K562 (cell line): ENCODE measurements around the gene BFSP1.

Experiments used
- GABPA ChIP-seq: fragments of 200-800 bp; sonication (Bioruptor generic); conservative IDR thresholded peaks from 2 replicates; pipeline ENCODE4 v1.6.1; 2016; ENCODE audit warnings: low read depth, missing genetic modification characterization, missing compliant biosample characterization
- MTA2 ChIP-seq: fragments of 450-650 bp; IDR thresholded peaks from 2 replicates; pipeline ENCODE4 v1.6.1; 2016; ENCODE audit warnings: low read depth
- SP1 ChIP-seq: sonication (generic); formaldehyde crosslinking; IDR thresholded peaks from 2 replicates; pipeline ENCODE4 v1.8.1; 2022; ENCODE audit warnings: mild to moderate bottlenecking, missing genetic modification reagents
- ZNF354B ChIP-seq: fragments of 250-450 bp; sonication (Bioruptor Pico); IDR thresholded peaks from 2 replicates; pipeline ENCODE4 v1.4.0; 2020
- TF ChIP-seq, protein P1 (sequence below): sonication (generic); formaldehyde crosslinking; IDR thresholded peaks from 2 replicates; pipeline ENCODE4 v1.8.0; 2022; ENCODE audit warnings: mild to moderate bottlenecking, low read depth, missing genetic modification reagents
- TF ChIP-seq, protein P2 (sequence below), 3 experiments: IDR thresholded peaks in 2 of 3; conservative IDR thresholded peaks in 1 of 3; 2 replicates each; pipeline ENCODE4 v1.5.1; 2011 to 2012; ENCODE audit warnings: low read length in 3 of 3, mild to moderate bottlenecking in 3 of 3, control low read depth in 2 of 3, improper control_type of control experiment in 1 of 3, inconsistent platforms in 1 of 3, low read depth in 1 of 3, mixed read lengths in 1 of 3, moderate library complexity in 1 of 3; ENCODE audit not compliant: insufficient read depth in 2 of 3

DNA sequence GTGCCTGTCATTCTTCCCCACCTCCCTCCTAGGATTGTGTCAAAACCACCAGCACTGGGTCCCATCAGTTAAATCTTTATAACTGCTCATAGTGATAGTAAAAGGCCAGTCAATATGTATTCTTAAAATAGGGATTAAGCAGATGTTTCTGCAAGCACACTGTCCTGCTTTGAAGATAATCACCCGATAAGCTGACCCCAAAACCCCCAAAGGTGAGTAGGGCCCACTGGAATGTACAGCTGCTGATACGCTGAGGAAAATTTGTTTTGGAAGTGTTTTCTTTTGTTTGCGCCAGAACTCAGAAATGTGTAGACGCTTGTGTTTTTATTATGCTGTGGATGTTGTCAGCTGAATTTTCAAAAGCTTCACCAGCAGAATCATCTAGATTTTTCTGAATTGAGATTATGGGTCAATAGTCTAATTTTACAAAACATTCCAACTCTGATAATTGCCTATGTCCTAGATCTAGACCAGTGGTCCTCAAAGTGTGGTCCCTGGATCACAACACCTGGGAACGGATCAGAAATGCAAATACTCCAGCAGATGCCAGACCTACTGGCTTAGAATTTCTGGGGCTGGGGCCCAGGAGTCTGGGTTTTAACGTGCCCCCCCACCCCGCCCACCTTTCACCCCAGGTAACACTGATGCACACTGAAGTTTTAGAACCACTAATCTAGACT is 11.4 kb downstream of the BFSP1 start:
- TF ChIP-seq GABPA (tag): no peak
- TF ChIP-seq, protein P1, sequence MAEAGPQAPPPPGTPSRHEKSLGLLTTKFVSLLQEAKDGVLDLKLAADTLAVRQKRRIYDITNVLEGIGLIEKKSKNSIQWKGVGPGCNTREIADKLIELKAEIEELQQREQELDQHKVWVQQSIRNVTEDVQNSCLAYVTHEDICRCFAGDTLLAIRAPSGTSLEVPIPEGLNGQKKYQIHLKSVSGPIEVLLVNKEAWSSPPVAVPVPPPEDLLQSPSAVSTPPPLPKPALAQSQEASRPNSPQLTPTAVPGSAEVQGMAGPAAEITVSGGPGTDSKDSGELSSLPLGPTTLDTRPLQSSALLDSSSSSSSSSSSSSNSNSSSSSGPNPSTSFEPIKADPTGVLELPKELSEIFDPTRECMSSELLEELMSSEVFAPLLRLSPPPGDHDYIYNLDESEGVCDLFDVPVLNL (CRISPR knock-in tag): no peak
- TF ChIP-seq, protein P2, sequence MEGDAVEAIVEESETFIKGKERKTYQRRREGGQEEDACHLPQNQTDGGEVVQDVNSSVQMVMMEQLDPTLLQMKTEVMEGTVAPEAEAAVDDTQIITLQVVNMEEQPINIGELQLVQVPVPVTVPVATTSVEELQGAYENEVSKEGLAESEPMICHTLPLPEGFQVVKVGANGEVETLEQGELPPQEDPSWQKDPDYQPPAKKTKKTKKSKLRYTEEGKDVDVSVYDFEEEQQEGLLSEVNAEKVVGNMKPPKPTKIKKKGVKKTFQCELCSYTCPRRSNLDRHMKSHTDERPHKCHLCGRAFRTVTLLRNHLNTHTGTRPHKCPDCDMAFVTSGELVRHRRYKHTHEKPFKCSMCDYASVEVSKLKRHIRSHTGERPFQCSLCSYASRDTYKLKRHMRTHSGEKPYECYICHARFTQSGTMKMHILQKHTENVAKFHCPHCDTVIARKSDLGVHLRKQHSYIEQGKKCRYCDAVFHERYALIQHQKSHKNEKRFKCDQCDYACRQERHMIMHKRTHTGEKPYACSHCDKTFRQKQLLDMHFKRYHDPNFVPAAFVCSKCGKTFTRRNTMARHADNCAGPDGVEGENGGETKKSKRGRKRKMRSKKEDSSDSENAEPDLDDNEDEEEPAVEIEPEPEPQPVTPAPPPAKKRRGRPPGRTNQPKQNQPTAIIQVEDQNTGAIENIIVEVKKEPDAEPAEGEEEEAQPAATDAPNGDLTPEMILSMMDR (IDR thresholded peaks at IDR 0.05 in 2 of 3, conservative IDR thresholded peaks at IDR 0.05 in 1 of 3; ENCODE audit: insufficient read depth in 2 of 3, low read depth in 1 of 3, low read length in 3 of 3): no peak
- TF ChIP-seq SP1 (CRISPR knock-in tag): no peak
- TF ChIP-seq MTA2: no peak
- TF ChIP-seq ZNF354B (CRISPR knock-in tag): no peak
